Fibroblast of pulmonary artery (primary cell): ENCODE results near the gene RBBP6.
"Not testable (repeated sequence)": the region's sequence is repeated elsewhere in the genome, so short reads cannot be mapped to it uniquely, and the experiment has no call there.

Experiments used
- DNase-seq: peaks from one replicate; pipeline ENCODE4 v3.0.0-alpha.2; 2010; ENCODE audit warnings: low read depth
- H3K4me3 ChIP-seq: replicated peaks from 2 replicates; pipeline ENCODE4 v1.5.1; 2011; ENCODE audit warnings: low read depth, mild to moderate bottlenecking, control low read depth, low read length, moderate library complexity
- CTCF ChIP-seq: IDR thresholded peaks from 2 replicates; pipeline ENCODE4 v1.5.1; 2011; ENCODE audit warnings: mild to moderate bottlenecking, control low read depth, low read length, inconsistent platforms; ENCODE audit errors: missing control alignments

The RBBP6 gene

GRCh38 chr16:24555346-24555872, 16.0 kb downstream of the RBBP6 start:
- no peak for TF ChIP-seq CTCF
- DNase-seq = no peak

GRCh38 chr16:24562811-24563210, 23.4 kb downstream of the RBBP6 start:
- no peak for DNase-seq
- H3K4me3 ChIP-seq = no peak overlapping the region
- no peak for TF ChIP-seq CTCF

More at GRCh38 chr16:24555346-24555872, 16.0 kb downstream of the RBBP6 start:
- H3K4me3 ChIP-seq = no peak overlapping the region

- TF ChIP-seq CTCF = peak; percentile 30
- H3K4me3 ChIP-seq = no peak overlapping the region
- DNase-seq = peak; percentile 48
These were observed 29.0 kb downstream of the RBBP6 start for GRCh38 chr16:24568392-24568791.

- TF ChIP-seq CTCF = no peak
- no peak overlapping the region for H3K4me3 ChIP-seq
- DNase-seq = no peak
These were observed 31.7 kb downstream of the RBBP6 start for GRCh38 chr16:24571096-24571495.

GRCh38 chr16:24572069-24572468, 32.7 kb downstream of the RBBP6 start:
- DNase-seq = no peak
- H3K4me3 ChIP-seq = no peak overlapping the region
- no peak for TF ChIP-seq CTCF

DNA sequence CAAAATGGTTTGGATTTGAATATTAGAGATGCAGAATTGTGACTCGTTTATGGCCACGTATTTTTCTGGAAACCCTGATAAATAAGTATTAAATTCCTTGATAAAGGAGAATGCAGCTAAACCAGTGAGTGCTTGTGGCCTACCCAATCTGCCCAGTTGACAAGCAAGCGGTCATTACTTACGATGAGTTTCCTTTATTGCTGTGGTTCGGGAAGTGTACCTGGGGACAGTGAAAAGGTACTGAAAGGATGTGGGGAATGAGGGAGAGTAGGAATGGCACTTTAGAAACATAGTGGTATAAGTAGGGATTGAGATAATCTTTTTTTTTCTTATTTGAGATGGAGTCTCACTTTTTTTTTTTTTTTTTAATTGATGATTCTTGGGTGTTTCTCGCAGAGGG, 33.8 kb downstream of the RBBP6 start:
- H3K4me3 ChIP-seq = no peak overlapping the region
- no peak for DNase-seq
- no peak for TF ChIP-seq CTCF

- not testable (repeated sequence) for DNase-seq, H3K4me3 ChIP-seq
These were observed 35.4 kb downstream of the RBBP6 start for GRCh38 chr16:24574515-24575485.

- not testable (repeated sequence) for H3K4me3 ChIP-seq, DNase-seq
These were observed 36.4 kb downstream of the RBBP6 start for GRCh38 chr16:24575791-24576190.
